Measurements from ENCODE around the gene SLC13A3.

Gene SLC13A3

DNA sequence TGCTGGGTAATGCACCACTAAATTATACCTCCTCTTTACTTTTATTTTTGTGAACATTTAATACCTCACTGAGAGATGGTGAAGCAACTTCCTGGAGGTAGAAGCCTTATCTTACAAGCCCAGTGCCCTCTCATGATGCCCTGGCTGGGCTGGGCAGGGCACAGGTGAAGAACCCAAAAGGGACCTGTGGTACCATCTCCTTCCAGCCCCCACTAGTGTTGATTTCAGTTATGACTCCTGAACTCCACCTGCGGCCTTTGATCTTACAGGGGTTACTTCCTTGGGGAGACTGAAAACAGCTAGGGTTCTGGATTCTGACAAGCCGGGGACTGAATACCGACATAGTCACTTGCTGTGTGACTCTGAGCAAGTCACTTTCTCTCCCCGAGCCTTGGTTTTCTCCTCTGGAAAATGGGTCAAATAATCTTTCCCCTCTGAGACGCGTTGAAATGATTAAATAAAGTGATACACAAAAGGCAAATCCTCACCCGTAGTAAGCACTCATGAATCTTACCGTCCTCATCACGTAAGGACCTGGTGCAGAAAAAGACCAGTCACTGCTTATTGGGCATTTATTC, 1.2 kb downstream of the SLC13A3 start:
- DNase-seq: no peak

DNA sequence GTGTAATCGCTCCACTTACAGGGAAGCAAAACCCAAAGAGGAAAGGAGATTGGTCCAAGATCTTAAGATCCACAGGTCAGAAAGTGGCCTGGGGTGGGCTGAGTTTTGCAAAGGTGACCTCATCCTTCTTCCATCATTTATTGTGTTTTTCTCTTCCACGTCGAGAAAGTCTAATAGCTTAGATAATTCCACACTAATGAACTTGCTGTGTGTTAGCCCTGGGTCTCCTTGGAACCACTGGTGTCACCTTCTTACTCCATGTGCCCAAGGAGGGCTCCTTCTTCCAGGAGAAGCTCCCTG, 1.7 kb downstream of the SLC13A3 start:
- DNase-seq: no peak

DNA sequence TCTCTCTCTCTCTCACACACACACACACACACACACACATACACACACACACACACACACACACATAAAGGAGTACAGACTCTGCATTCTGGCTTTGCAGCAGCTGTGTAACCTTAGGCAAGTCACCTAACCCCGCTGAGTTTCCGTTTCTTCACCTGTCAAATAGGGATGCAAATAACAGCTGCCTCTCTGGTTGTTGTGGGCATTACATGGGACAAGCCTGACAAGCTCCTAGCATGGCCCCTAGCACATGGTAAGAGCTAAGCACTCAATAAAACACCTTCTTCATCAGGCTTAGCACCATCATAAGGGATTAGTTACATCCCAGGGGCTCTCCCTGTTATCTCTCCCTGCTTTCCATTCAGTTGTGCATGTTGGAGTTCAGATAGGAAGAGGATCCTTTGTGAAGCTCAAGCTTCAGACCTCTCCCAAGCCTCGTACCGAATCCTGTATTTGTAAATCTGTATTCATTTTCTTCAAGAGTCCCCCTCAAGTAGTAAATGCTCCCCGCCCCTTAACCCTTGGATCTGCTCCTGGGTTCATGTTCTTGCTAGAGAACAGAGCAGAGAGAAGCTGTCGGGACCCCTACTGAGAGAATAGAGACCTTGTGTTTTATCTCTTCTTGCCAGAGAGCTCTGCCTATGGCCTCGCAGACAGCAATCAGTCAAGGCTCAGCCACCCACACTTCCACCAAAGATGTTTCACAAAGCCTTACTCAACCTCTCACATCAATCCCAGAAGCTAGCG, 2.2 kb downstream of the SLC13A3 start:
- peak; percentile 91 for DNase-seq

DNA sequence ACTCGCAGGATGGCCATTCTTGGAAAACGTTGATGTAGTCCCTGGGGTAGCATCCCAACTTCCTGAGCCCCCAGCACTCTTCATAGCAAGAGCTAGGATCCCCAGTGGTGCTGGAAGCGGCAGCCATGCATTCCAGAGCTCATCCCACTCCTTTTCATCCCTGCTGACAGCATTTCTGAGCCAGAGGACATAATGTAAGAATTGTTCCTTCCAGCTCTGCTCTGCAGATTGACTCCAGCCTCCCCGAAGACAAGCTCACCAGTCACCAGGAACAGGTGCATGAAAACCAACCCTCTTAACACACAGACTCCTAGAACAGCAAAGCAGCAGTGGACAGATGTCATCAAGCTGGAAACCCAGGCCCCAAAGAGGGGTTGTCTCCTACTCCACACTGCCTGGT, 3.8 kb downstream of the SLC13A3 start:
- peak; percentile 53 for DNase-seq

DNA sequence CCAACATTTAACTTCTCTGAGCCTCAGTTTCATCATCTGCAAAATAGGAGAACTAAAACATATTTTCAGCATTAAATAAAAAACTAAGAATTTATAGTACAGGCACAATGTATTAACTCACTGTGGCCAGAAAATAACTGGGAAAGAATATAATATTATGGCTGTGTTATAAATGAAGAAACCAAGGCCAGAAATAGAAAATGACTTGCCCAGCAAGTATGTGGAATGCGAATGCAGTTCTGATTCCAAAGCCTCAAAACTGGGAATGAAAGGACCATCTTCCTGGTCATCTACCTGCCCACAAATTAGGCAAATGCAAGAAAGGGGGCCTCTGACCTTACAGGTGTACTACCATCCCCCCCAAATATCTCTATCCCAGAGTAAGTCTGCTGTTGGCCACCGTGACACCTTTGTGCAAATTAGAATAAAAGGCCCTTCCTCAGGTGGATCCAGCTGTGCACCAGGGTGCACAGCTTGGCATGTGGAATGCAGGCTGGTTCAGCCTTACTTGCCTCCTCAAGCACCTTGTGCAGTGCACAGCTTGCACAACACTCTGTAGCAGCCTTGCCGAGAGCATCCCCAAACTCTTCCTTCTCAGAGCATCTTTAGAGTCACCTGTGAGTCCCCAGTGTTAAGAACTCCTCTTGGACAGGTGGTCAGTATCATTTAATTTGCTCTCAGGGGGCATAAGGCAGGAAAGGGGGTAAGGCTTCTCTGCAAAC, 4.4 kb downstream of the SLC13A3 start:
- DNase-seq: peak; percentile 65

- DNase-seq: no peak
These were observed 5.1 kb downstream of the SLC13A3 start for GRCh38 chr20:46646122-46646521.

DNA sequence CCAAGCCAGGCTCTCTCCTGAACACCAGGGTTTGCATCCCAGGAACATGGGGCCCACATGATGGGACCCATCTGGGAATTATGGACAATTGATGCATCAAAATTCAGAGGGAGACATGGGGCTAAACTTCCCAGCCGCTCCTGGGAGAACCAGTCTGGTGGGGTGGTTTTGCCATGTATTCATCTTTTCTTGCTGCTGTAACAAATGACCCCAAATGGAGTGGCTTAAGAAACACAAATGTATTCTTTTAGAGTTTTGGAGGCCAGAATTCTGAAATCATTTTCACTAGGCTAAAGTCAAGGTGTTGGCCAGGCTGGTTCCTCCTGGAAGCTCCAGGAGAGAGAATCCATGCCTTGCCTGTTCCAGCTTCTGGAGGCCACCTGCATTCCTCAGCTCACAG, 6.5 kb downstream of the SLC13A3 start:
- DNase-seq: no peak

GRCh38 chr20:46644160-46644559, 7.1 kb downstream of the SLC13A3 start:
- no peak for DNase-seq

GRCh38 chr20:46642969-46643343, 8.3 kb downstream of the SLC13A3 start:
- DNase-seq: no peak

DNA sequence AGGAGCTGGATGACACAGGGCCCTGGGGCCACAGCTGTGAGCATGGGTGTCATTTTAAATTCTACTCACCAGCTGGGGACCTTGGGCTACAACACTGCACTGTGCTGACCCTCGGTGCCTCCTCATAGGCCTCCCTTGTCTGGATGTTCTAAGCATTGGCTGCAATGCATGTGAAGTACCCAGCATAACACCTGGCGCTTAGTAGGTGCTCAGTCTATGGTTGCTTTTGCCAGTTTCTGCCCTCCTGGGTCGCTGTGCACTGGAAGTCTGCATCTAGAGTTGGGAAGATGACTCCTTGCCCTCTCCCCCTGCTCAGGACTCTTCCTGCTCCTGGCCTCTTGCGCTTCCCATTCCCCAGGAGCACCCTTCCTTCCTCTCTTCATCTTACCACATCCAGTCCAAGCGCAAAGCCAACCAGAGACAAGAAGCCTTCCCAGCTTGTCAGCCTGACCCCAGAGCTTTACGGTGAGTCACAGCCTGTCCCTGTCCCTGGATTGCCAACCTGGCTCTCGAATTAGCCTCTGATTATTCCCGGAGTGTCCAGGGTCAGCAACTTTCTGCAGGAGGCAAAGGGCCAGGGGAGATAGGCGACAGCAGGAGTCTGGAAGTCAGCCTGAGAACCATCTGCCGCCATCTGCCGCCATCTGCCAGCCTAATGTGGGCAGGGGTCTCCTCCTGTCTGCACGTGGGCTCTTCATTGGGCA, 8.8 kb downstream of the SLC13A3 start:
- peak; percentile 93 for DNase-seq

- no peak for DNase-seq
These were observed 9.8 kb downstream of the SLC13A3 start for GRCh38 chr20:46641424-46641823.

GRCh38 chr20:46640536-46641311, 10.5 kb downstream of the SLC13A3 start:
- no peak for DNase-seq

DNA sequence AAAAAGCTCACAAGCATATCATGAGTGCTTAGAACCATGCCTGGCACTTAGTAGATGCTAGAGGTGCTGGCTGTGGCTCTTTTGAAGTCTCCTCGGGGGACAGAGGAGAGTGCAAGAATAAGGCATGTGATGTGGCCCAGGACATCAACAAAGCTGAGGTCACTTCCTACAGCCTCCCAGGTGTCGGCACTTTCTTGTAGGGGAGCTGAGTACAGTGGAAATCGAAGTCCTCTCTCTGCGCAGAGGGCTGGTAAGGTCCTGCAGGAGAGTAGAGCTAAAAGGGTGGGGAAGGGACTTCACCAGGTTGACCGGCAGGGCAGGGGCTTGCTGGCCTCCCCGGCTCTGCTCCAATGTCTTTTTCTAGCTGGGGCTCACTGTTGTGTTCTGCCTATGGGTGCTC, 11.2 kb downstream of the SLC13A3 start:
- no peak for DNase-seq

- no peak for DNase-seq
These were observed 11.7 kb downstream of the SLC13A3 start for GRCh38 chr20:46639587-46639986.

DNA sequence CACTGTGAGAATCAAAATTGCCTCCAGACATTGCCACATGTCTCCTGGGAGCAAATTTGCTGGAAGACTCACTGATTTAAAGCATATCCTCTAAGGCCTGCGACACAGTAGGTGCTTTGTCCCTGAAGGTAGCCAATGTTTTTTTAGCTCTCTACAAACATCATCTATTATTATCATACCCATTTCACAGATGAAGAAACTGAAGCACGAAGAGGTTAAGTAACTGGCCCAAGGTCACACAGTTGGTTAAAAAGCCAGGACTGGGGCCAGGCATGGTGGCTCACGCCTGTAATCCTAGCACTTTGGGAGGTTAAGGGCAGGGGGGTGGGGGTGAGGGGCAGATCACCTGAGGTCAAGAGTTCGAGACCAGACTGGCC, 12.4 kb downstream of the SLC13A3 start:
- DNase-seq: no peak

- no peak for DNase-seq
These were observed 12.9 kb downstream of the SLC13A3 start for GRCh38 chr20:46638134-46638897.

DNA sequence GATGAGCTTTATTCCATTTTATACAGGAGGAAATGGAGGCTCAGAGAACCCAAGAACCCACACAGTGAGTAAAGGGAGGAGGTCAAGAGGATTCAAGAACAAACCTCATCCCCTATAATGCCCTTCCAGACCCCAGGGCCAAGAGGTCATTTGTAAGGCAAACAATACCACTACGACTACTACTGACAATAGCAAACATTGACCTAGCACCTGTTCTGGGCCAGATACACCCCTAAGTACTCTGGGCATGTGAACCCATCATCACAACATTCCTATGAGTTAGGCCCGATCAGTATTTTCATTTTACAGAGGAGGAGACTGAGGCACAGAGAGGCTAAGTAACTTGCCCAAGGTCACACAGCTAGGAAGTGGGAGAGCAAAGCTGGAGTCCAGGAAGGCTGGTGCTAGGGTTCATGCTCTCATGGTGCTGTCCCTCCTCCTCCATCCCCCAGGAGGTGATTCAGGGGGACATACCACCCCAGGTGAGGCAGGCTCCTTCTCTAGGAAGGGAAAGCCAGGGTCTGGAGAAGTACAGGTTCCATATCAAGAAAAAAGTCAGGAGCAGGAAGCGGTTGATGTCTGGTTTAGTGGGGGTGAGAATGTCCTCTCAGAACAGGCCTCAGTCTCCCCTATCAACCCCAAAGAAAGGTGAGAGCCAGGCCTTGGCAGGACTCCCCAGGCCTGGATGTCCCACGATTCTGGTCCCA, 13.7 kb downstream of the SLC13A3 start:
- no peak for DNase-seq

GRCh38 chr20:46637020-46637419, 14.2 kb downstream of the SLC13A3 start:
- DNase-seq: no peak

- DNase-seq: no peak
These were observed 14.7 kb downstream of the SLC13A3 start for GRCh38 chr20:46636514-46636913.

- DNase-seq: no peak
These were observed 15.6 kb downstream of the SLC13A3 start for GRCh38 chr20:46635514-46636136.

DNA sequence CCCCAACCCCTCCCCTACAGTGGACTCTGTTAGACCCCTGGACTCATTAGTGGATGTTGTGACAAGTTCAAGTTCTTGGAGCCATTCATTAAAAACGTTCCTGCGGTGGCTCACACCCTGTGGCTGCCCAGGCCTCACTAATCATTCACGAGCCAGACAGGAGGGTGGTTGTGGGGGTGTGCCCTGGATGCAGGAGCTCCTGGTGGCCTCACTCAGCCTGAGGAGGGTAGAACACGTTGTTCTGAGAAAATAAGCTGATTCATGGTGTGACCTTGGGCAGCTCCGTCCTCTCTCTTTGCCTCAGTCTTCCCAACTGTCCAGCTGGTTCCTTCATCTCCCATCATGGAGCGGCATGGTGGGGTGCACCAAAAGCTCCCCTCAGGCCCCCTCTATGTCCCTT, 16.7 kb downstream of the SLC13A3 start:
- no peak for DNase-seq

Measured in NCI-H524 treated with DMSO at 0.1 percent for 48 hours (cell line).